Lower leg skin (tissue), 3 donors: ENCODE measurements around the gene ASB8.

Experiments
- POLR2A ChIP-seq, 2 donors: fragments of 450-650 bp; IDR thresholded peaks; one replicate each; pipeline ENCODE4 v1.6.1; 2016 to 2017; ENCODE audit warnings: antibody characterized with exemption in 2 of 2, mild to moderate bottlenecking in 1 of 2, moderate library complexity in 1 of 2
- TF ChIP-seq, protein P1 (sequence below), 3 donors: fragments of 450-650 bp; IDR thresholded peaks; one replicate each; pipeline ENCODE4 v1.5.1; 2016; ENCODE audit warnings: antibody characterized with exemption in 3 of 3, mild to moderate bottlenecking in 3 of 3, moderate library complexity in 2 of 3

DNA sequence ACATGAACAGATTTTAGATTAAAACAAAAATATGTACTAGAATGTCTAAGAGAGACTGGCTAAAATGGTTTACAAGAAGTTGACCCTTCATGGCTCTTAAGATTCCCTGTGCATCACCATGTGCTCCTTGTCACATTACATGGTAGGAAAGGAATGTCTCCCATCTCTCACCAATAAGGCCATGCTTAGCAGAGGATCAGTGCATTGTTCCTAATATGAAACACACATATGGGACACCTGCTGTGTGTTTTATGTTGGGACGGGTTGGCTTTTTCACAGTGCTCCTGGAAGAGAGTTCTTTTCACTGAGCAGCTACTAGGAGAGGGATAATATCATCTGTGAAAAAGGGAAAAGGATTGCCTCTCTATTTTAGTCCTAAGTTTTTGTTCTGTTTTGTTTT is 28.5 kb downstream of the ASB8 start:
- TF ChIP-seq, protein P1, sequence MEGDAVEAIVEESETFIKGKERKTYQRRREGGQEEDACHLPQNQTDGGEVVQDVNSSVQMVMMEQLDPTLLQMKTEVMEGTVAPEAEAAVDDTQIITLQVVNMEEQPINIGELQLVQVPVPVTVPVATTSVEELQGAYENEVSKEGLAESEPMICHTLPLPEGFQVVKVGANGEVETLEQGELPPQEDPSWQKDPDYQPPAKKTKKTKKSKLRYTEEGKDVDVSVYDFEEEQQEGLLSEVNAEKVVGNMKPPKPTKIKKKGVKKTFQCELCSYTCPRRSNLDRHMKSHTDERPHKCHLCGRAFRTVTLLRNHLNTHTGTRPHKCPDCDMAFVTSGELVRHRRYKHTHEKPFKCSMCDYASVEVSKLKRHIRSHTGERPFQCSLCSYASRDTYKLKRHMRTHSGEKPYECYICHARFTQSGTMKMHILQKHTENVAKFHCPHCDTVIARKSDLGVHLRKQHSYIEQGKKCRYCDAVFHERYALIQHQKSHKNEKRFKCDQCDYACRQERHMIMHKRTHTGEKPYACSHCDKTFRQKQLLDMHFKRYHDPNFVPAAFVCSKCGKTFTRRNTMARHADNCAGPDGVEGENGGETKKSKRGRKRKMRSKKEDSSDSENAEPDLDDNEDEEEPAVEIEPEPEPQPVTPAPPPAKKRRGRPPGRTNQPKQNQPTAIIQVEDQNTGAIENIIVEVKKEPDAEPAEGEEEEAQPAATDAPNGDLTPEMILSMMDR (IDR thresholded peaks at IDR 0.05) = no peak
- no peak for TF ChIP-seq POLR2A (IDR thresholded peaks at IDR 0.05)
